GM12891 (cell line): ENCODE data around the gene SEC31A.

Source experiments
- PAX5 ChIP-seq: IDR thresholded peaks from 2 replicates; pipeline ENCODE4 v1.6.1; 2011; ENCODE audit warnings: low read length, moderate library complexity, mild to moderate bottlenecking; ENCODE audit not compliant: insufficient read depth, severe bottlenecking
- POLR2A ChIP-seq: IDR thresholded peaks from 2 replicates; pipeline ENCODE4 v1.6.1; 2011; ENCODE audit warnings: low read depth, low read length, control low read depth
- POLR2AphosphoS5 ChIP-seq: IDR thresholded peaks from 2 replicates; pipeline ENCODE4 v1.6.1; 2011; ENCODE audit warnings: low read depth, low read length, control low read depth
- POU2F2 ChIP-seq: IDR thresholded peaks from 2 replicates; pipeline ENCODE4 v1.6.1; 2011; ENCODE audit warnings: low read depth, mild to moderate bottlenecking, control low read depth, low read length, moderate library complexity
- SPI1 ChIP-seq: IDR thresholded peaks from 2 replicates; pipeline ENCODE4 v1.6.1; 2011; ENCODE audit warnings: low read depth, low read length, control low read depth
- TAF1 ChIP-seq: IDR thresholded peaks from 2 replicates; pipeline ENCODE4 v1.6.1; 2011; ENCODE audit warnings: low read depth, low read length, control low read depth

DNA sequence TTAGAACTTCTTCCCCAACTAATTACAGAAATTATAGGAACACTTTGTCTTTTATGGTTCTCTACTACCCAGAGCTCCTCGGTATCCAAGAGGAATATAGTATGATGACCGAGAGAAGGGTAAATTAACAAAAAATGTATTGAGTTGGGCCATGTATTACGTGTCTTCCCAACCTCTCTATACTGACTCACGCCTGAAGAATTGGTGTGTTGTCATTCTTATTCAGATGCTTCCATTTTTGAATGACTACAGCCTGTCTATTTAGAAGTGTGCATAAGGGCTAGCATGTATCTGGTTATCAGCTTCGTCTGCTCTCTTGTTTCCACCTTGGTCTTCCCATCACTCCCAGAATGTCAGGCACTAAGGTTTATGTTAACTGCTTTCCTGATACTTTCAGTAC is 67.9 kb downstream of the SEC31A start:
- no peak for TF ChIP-seq POLR2AphosphoS5
- no peak for TF ChIP-seq POLR2A
- TF ChIP-seq TAF1: no peak
- TF ChIP-seq SPI1: no peak
- no peak for TF ChIP-seq POU2F2
- no peak for TF ChIP-seq PAX5
